ENCODE measurements around the gene TPM1. TPM values are rescaled to one million over a fixed set of nuclear protein-coding genes. Genes with fewer than 3 reads are reported as not detected.

Gene TPM1
- total and polyA plus RNA-seq, 2 donors (not counting 1 experiment from before 2014, with no cell fraction given) = 5.5 to 20.3 TPM

GRCh38 chr15:63051156-63052066 is 8.9 kb downstream of the TPM1 start:
- H3K4me2 ChIP-seq (replicated peaks; ENCODE audit: low read depth, low read length, poor library complexity, severe bottlenecking) = no peak overlapping the region
- no peaks in the 10 kb centered on the region for H3K9me3 Mint-ChIP-seq (ENCODE audit: insufficient read depth)
- H3K4me3 Mint-ChIP-seq = no peak overlapping the region
- H4K20me1 ChIP-seq (ENCODE audit: control insufficient read depth, insufficient read depth, low read length, poor library complexity, severe bottlenecking) = no peaks in the 10 kb centered on the region
- ChIA-PET POLR2A (no interaction called here), CTCF (no interaction called here)
- H3K79me2 ChIP-seq (ENCODE audit: control insufficient read depth, insufficient read depth, low read length) = no peaks in the 10 kb centered on the region
- ATAC-seq (ENCODE audit: low read depth) (no peak), DNase-seq (no peak)
- no peaks in the 10 kb centered on the region for H3K9me3 ChIP-seq (ENCODE audit: control extremely low read depth in 1 of 3, control insufficient read depth in 2 of 3, insufficient read depth in 1 of 3, low read length in 2 of 3)
- H3K27ac ChIP-seq (ENCODE audit: low read length in 2 of 2) = no peak overlapping the region
- intact Hi-C loops (cut with micrococcal nuclease) = no loop called here
- TF ChIP-seq EZH2 (IDR thresholded peaks at IDR 0.05; ENCODE audit: borderline replicate concordance, insufficient read depth, low read depth, low read length, poor library complexity, severe bottlenecking) = no peak
- TF ChIP-seq CTCF (IDR thresholded peaks at IDR 0.05) = no peak
- H3K27ac Mint-ChIP-seq = no peak overlapping the region
- peaks cover 0 to 8% (median 5%) of the 10 kb centered on the region in 4 experiments for H3K27me3 ChIP-seq (replicated peaks in 1 of 4; ENCODE audit: control extremely low read depth in 1 of 4, control insufficient read depth in 3 of 4, insufficient read depth in 4 of 4, low read length in 3 of 4)
- H3K27me3 Mint-ChIP-seq = peaks cover 3% of the 10 kb centered on the region
- no peaks in the 10 kb centered on the region for H3K36me3 ChIP-seq (replicated peaks in 1 of 2; ENCODE audit: control extremely low read depth in 1 of 2, control insufficient read depth in 1 of 2, extremely low read depth in 1 of 2, insufficient read depth in 2 of 2, low read length in 1 of 2)
- 90% methylated on average over 2 of the region's 5 CpGs for WGBS (ENCODE audit: insufficient coverage)
- H3K4me1 ChIP-seq (ENCODE audit: control insufficient read depth in 2 of 2, insufficient read depth in 2 of 2, low read length in 2 of 2) = peaks cover 12 to 16% of the 10 kb centered on the region in 2 donors
- H3K9ac ChIP-seq (ENCODE audit: low read length) = no peak overlapping the region
- H3K4me1 Mint-ChIP-seq = peaks cover 22% of the 10 kb centered on the region
- H3K4me3 ChIP-seq (ENCODE audit: control extremely low read depth in 1 of 5, extremely low read depth in 1 of 5, insufficient read depth in 1 of 5, low read depth in 2 of 5, low read length in 4 of 5) = no peak overlapping the region
- H2AFZ ChIP-seq (ENCODE audit: insufficient read depth, low read depth, low read length, poor library complexity, severe bottlenecking) = no peak overlapping the region

Measured in B cell (primary cell).